ENCODE measurements around the gene ANK2. TPM values are rescaled to one million over a fixed set of nuclear protein-coding genes. Genes with fewer than 3 reads are reported as not detected.

ANK2 gene
- total RNA-seq, 2 donors from 2014 or later = 70.0 to 124 TPM

GRCh38 chr4:113159942-113160545 lies 110.6 kb downstream of the ANK2 start:
- no peak for TF ChIP-seq CTCF (conservative IDR thresholded peaks at IDR 0.05)
- Histone ChIP-seq H3K27me3 (ENCODE audit: control insufficient read depth, insufficient read depth, low read length, poor library complexity, severe bottlenecking) (no peaks in the 10 kb centered on the region), H3K9ac (ENCODE audit: extremely low read depth, low read length, poor library complexity, severe bottlenecking) (no peak overlapping the region), H3K27ac (ENCODE audit: low read depth, low read length) (no peak overlapping the region), H3K36me3 (ENCODE audit: control insufficient read depth, insufficient read depth, low read length) (no peaks in the 10 kb centered on the region), H3K4me3 (ENCODE audit: low read length) (no peak overlapping the region), H3K4me1 (ENCODE audit: control insufficient read depth, insufficient read depth, low read length) (peaks cover 4% of the 10 kb centered on the region), H3K9me3 (ENCODE audit: control insufficient read depth, low read length) (no peaks in the 10 kb centered on the region)
- H3K36me3 Mint-ChIP-seq (ENCODE audit: low read depth) = peaks cover 3% of the 10 kb centered on the region
- no peaks in the 10 kb centered on the region for H3K9me3 Mint-ChIP-seq
- no peak for DNase-seq
- no peaks in the 10 kb centered on the region for H3K27me3 Mint-ChIP-seq (ENCODE audit: insufficient read depth)
- no peak overlapping the region for H3K4me3 Mint-ChIP-seq
- 85 to 99% methylated on average over 2 to 3 of the region's 3 CpGs for WGBS, 2 experiments (ENCODE audit: insufficient coverage in 1 of 2, insufficient read length in 1 of 2)
- H3K27ac Mint-ChIP-seq = no peak overlapping the region
- peaks cover 14% of the 10 kb centered on the region for H3K4me1 Mint-ChIP-seq

- Histone ChIP-seq H3K27ac (ENCODE audit: low read depth, low read length) (no peak overlapping the region), H3K4me1 (ENCODE audit: control insufficient read depth, insufficient read depth, low read length) (peaks cover 4% of the 10 kb centered on the region), H3K9me3 (ENCODE audit: control insufficient read depth, low read length) (no peaks in the 10 kb centered on the region), H3K27me3 (ENCODE audit: control insufficient read depth, insufficient read depth, low read length, poor library complexity, severe bottlenecking) (no peaks in the 10 kb centered on the region), H3K9ac (ENCODE audit: extremely low read depth, low read length, poor library complexity, severe bottlenecking) (no peak overlapping the region), H3K4me3 (ENCODE audit: low read length) (no peak overlapping the region), H3K36me3 (ENCODE audit: control insufficient read depth, insufficient read depth, low read length) (no peaks in the 10 kb centered on the region)
- no peak overlapping the region for H3K4me3 Mint-ChIP-seq
- H3K9me3 Mint-ChIP-seq = no peaks in the 10 kb centered on the region
- DNase-seq = no peak
- TF ChIP-seq CTCF (conservative IDR thresholded peaks at IDR 0.05) = no peak
- H3K36me3 Mint-ChIP-seq (ENCODE audit: low read depth) = peaks cover 3% of the 10 kb centered on the region
- 95 to 100% methylated on average over 2 to 3 of the region's 3 CpGs for WGBS, 2 experiments (ENCODE audit: insufficient coverage in 1 of 2, insufficient read length in 1 of 2)
- peaks cover 14% of the 10 kb centered on the region for H3K4me1 Mint-ChIP-seq
- H3K27ac Mint-ChIP-seq = no peak overlapping the region
- no peaks in the 10 kb centered on the region for H3K27me3 Mint-ChIP-seq (ENCODE audit: insufficient read depth)
Measured at GRCh38 chr4:113160548-113160947, 111.1 kb downstream of the ANK2 start.

- H3K36me3 Mint-ChIP-seq (ENCODE audit: low read depth) = peaks cover 3% of the 10 kb centered on the region
- Histone ChIP-seq H3K36me3 (ENCODE audit: control insufficient read depth, insufficient read depth, low read length) (no peaks in the 10 kb centered on the region), H3K9ac (ENCODE audit: extremely low read depth, low read length, poor library complexity, severe bottlenecking) (no peak overlapping the region), H3K27me3 (ENCODE audit: control insufficient read depth, insufficient read depth, low read length, poor library complexity, severe bottlenecking) (no peaks in the 10 kb centered on the region), H3K4me1 (ENCODE audit: control insufficient read depth, insufficient read depth, low read length) (peaks cover 3% of the 10 kb centered on the region), H3K27ac (ENCODE audit: low read depth, low read length) (no peak overlapping the region), H3K9me3 (ENCODE audit: control insufficient read depth, low read length) (no peaks in the 10 kb centered on the region), H3K4me3 (ENCODE audit: low read length) (no peak overlapping the region)
- peaks cover 12% of the 10 kb centered on the region for H3K4me1 Mint-ChIP-seq
- no peak overlapping the region for H3K4me3 Mint-ChIP-seq
- H3K27me3 Mint-ChIP-seq (ENCODE audit: insufficient read depth) = no peaks in the 10 kb centered on the region
- no peaks in the 10 kb centered on the region for H3K9me3 Mint-ChIP-seq
- TF ChIP-seq CTCF (conservative IDR thresholded peaks at IDR 0.05) = no peak
- 85 to 100% methylated on average over 1 of the region's 1 CpG for WGBS, 2 experiments (ENCODE audit: insufficient coverage in 1 of 2, insufficient read length in 1 of 2)
- H3K27ac Mint-ChIP-seq = no peak overlapping the region
- no peak for DNase-seq
Measured at GRCh38 chr4:113162089-113162488, 112.6 kb downstream of the ANK2 start.

Measured in endodermal cell (in vitro differentiated cells).